GM12892 (cell line): ENCODE data around the gene TXN.
"Not testable (repeated sequence)": the region's sequence is repeated elsewhere in the genome, so short reads cannot be mapped to it uniquely, and the experiment has no call there.

Experiments
- DNase-seq: peaks from one replicate; pipeline ENCODE4 v3.0.0; 2011; ENCODE audit not compliant: insufficient read length
- FAIRE-seq: peaks from 2 replicates; lab custom pipeline; 2011; peaks lifted over from hg19 to GRCh38; lab: Jason Lieb, UNC
- POLR2A ChIP-seq: IDR thresholded peaks from 2 replicates; pipeline ENCODE4 v1.6.1; 2011; ENCODE audit warnings: low read depth, low read length, control low read depth
- POLR2AphosphoS5 ChIP-seq: IDR thresholded peaks from 2 replicates; pipeline ENCODE4 v1.6.1; 2011; ENCODE audit warnings: low read depth, low read length, control low read depth
- TAF1 ChIP-seq: IDR thresholded peaks from 2 replicates; pipeline ENCODE4 v1.6.1; 2011; ENCODE audit warnings: low read depth, mild to moderate bottlenecking, control low read depth, low read length, borderline replicate concordance

TXN gene

DNA sequence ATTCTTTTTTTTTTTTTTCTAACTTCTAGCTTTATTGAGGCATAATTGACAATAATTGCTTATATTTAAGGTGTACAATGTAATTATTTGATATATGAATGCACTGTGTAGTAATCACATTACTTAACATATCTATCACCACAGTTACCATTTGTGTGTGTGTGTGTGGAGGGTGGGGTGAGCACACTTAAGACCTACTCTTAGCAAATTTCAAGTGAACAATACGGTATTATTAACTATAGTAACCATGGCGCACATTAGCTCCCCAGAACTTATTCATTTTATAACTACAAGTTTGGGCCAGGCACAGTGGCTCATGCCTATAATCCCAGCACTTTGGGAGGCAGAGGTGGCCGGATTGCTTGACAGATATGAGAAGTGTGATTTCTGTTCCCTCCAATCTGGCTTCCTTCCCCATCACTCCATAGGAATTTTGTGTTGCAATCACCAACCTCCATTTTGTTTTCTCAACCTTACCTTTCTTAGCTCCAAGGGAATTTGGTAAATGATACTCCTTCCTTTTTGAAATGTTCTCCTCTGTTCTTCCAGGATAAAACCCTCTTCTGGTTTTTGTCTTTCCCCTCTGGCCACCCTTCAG is 14.9 kb downstream of the TXN start:
- no peak for DNase-seq
- TF ChIP-seq POLR2A (0 out of 2 replicates have a peak, but pooled peaks have one; percentile 18), POLR2AphosphoS5 (no peak)
- FAIRE-seq: no peak

DNA sequence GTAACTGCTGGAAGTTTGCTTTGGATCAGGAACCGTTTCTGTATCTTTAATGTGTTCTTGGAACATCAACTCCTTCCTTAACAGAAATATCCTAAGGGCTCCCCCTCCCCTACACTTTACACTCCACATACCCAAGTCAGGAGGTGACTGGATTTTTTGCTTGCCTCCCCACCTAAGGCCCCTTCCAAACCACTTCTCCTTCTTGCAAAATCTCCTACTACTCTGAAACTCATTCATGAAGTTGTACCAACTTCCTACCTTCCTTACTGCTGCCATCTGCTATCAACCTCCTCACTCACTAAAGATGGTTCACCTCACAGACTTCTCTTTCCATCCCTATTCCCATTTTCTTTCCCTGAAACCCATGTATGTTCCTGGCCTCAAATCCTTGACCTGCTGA is 16.1 kb downstream of the TXN start:
- no peak for FAIRE-seq
- TF ChIP-seq POLR2A (no peak), POLR2AphosphoS5 (no peak), TAF1 (no peak)
- DNase-seq: no peak

DNA sequence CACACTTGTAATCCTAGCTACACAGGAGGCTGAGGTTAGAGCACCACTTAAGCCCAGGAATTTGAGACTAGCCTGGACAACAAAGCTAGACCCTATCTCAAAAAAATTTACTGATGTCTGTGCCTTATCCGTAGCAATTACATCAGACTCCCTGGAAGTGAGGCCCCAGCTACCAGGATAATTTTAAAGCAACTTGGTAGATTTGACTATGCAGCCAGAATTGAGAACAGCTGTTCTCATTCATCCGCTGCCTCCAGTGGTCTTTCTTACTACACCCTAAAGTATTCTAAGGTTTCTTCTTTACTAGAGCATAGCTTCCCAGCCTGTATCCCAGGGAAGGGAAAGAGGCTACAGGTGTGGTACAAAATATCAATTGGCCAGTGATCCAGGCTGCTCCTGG is 28.0 kb downstream of the TXN start:
- TF ChIP-seq POLR2AphosphoS5: no peak
- TF ChIP-seq POLR2A: no peak
- no peak for TF ChIP-seq TAF1
- DNase-seq: no peak
- FAIRE-seq: no peak

DNA sequence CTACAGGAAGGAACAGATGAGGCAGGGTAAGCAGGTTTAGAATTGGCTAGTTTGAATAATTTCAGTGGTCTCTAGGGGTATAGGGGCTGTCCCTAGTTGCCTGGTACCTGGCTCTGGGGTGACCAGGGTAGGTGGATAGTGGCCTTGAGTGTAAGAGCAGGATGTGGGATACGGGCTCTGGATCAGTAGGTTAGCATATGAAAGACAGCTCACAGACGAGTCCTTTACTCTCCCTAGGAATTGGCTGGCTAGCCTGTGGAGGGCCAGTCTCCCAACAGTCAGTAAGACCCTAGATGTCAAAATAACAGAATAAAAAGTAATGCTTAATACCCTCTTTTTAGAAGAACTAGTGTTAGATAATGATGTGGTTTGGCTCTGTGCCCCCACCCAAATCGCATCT is 31.7 kb downstream of the TXN start:
- FAIRE-seq (no peak), DNase-seq (no peak)
- TF ChIP-seq TAF1 (no peak), POLR2AphosphoS5 (no peak), POLR2A (no peak)

DNA sequence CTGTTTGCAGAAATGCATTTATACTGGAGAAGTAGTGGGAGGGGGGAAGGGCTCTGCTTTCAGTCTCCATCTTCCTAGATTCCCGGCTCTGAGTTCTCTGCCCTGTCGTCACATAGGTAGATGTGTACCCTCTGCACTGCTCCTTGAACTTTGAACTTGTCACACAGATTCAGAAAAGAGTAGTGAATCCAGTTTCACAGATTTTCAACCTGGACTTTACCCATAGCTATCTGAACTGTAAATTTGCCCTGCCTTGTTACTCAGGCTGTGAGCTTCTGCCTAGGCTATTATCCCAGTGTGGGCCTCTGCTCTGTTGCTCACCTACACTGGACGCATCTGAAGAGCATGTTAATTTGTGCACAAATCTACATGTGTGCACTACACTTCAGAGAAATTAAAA is 35.5 kb downstream of the TXN start:
- TF ChIP-seq POLR2A: no peak
- TF ChIP-seq POLR2AphosphoS5: no peak
- TF ChIP-seq TAF1: no peak
- no peak for FAIRE-seq
- no peak for DNase-seq

DNA sequence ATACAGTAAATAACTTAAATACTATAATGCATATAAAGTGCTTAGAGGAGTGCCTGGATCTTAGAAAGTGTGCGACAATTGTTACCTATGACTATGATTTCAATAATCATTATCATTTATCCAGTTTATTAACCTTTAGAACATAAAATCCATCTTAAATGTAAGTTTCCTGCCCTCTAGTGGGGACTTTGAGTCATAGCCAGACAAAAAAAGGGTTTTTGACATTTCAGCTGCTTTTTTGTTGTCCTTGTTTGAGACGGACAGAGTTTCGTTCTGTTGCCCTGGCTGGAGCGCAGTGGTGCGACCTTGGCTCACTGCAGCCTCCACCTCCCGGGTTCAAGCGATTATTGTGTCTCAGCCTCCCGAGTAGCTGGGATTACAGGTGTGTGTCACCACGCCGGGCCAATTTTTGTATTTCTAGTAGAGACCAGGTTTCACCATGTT is 38.6 kb downstream of the TXN start:
- FAIRE-seq (no peak), DNase-seq (no peak)
- TF ChIP-seq POLR2A (no peak), TAF1 (no peak), POLR2AphosphoS5 (no peak)

DNA sequence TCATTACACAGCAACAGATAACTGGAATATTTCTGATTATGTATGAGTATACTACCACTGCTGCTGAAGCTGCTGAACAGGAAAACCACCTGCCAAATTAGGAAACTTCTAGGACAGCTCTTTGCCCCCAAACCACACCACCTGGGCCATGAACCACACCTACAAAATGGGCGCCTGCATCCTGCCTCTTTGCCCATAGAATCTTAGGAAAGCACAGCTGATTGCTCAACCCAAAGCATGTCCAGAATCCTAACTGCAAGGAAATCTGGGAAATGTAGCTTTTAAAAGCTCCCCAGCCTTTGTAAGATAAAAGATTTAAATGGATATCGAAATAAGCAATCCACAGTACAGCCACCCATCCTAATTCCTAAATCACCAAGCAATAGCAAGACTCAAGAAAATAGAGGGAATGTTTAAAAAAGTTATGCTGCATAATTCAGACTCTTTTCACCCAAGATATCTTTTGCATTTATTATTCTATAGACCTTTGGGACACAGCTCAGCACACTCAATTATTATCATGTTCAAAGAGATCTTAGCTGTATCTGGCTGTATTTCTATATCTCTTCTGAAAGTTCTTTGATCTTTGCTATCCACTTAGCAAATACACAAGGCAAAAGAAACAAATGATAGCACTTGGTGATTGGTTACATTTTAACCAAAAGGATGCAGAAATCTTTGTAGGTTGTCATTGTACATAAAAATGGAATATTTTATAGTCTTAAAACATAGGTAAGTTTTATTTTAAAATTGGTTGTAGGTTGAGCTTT is 41.5 kb downstream of the TXN start:
- TF ChIP-seq POLR2A (no peak), POLR2AphosphoS5 (no peak), TAF1 (no peak)
- FAIRE-seq: no peak
- DNase-seq: no peak

DNA sequence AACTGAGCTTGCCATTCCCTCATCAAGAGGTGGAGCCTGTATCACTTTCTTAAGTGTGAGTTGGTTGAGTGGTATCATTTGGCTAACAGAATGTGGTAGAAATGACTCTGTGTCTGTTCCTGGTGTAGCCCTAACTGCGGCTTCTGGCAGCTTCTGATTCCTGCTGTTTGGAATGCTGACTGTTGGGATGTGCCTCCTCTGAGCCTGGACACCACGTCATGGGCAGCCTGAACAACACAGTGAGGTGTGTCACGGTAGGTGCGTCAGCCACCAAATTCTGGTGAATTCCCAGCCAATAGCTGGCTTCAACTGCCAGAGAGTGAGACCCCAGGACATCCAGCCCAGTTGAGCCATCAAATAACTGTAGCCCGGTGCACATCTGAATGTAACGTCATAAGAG is 42.2 kb downstream of the TXN start:
- DNase-seq (no peak), FAIRE-seq (no peak)
- TF ChIP-seq POLR2AphosphoS5 (no peak), TAF1 (no peak), POLR2A (no peak)

DNA sequence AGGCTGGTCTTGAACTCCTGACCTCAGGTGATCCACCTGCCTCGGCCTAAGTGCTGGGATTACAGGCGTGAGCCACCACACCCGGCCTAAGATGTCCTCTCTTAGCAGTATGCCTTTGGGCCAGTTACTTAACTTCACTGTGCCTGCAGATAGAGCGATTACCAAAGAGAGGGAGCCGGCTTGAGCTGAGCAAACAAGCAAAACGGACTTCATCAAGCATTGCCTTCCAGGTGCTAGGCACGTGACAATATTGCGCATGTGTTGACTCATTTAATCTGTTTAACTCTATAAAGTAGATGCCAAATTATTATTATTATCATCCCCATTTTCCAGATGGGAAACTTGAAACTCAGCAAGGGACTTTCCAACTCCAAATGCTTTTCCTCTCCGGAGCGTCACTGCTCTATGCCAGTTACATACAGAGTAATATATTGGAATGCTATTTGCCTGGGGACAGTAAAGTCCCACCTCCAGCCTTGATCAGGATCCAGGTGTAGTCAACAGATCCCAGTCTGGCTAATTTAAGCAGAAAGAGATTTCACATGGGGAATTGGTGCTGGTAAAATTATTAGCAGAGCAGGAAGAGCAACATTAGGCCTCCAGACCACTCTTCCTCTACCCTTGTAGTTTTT is 42.8 kb downstream of the TXN start:
- DNase-seq: no peak
- no peak for FAIRE-seq
- TF ChIP-seq POLR2A (no peak), TAF1 (no peak), POLR2AphosphoS5 (no peak)

DNA sequence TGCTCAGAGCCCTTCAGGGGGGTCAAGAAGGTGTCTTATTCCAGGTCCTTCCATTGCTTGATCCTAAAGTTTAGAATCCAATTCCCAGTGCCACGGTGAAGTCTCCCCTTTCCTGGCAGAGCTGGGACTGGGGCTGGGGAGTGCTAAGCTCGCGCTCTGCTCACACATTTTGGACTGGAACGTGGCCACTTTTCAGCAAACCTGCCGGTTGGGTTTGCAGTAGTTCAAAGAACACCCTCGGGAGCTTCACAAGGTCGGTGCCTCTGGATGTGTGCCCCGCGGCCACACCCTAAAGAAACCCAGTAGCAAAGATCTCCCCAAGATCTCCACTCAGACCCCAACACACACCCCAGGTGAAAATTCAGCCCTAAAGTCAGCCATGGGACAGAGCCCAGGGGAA is 48.3 kb downstream of the TXN start, which contains the start of gene C9orf152:
C9orf152 (minus strand) TSS at position 129 of the 400 bp plus-strand sequence. CDS start 580 bp downstream, outside the sequence.
- no peak for FAIRE-seq

DNA sequence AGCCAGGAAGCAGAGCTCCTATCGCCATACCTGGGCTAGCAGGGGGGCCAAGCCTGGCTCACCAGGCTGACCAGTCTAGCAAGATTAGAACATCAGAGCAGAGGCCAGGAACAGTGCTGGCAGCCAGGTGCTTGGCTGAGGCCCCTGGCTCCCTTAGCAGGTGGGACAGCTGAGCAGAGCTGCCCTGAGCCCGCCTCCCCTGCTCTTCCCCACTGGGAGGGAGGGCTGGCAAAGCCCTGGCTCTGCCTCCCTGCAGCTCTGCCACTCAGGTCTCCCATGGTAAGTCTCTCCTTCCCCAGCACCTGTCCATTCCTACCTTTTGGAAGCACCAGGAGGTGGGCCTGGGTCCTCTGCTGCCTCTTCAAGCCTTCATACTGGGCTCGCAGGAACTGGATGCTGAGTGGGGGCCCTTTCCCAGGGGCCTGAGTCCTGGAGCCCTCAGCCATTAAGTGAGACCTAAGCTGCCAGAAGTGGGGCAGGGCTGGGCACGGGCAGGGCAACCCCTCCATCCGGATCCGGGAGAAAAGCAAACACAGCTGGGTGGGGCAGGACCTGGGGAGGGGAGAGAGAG is 49.2 kb downstream of the TXN start:
- FAIRE-seq (no peak), DNase-seq (no peak)
- no peak for TF ChIP-seq TAF1
- no peak for TF ChIP-seq POLR2A
- no peak for TF ChIP-seq POLR2AphosphoS5

More for the DNA sequence above, 48.3 kb downstream of the TXN start, which contains the start of gene C9orf152:
- no peak for DNase-seq
- no peak for TF ChIP-seq POLR2AphosphoS5
- no peak for TF ChIP-seq TAF1
- no peak for TF ChIP-seq POLR2A

DNA sequence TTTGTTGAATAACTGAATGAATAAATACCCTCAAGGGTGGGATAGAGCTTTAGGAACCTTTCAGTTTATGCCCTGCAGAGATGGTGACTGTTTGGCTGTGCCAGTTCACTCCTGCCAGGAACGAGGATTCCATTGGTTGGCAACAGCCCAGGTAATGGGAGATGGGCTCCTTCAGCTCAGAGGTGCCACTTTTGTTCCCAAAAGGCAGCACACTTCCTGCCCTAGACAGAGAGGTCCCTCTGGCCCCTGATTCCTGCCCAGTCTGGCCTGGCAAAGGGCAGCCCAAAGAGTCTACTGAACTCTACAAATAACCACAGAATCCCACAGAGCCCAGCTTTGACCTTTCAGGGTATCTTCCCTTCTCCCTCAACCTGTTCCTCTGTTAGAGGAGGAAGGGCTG is 49.9 kb downstream of the TXN start:
- TF ChIP-seq TAF1: no peak
- no peak for TF ChIP-seq POLR2A
- no peak for TF ChIP-seq POLR2AphosphoS5
- FAIRE-seq (no peak), DNase-seq (no peak)

DNA sequence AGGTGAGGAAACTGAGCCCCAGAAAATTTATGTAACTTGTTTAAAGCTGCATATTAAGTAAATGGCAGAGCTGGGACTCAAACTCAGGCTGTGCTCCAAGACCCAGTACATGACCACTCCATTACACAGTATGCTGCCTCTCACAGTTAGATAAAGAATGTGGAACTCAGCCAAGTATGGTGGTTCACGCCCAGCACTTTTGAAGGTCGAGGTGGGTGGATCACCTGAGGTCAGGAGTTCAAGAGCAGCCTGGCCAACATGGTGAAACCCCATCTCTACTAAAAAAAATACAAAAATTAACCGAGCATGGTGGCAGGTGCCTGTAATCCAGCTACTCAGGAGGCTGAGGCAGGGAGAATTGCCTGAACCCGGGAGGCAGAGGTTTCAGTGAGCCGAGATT is 50.7 kb downstream of the TXN start:
- DNase-seq, FAIRE-seq: not testable (repeated sequence)

DNA sequence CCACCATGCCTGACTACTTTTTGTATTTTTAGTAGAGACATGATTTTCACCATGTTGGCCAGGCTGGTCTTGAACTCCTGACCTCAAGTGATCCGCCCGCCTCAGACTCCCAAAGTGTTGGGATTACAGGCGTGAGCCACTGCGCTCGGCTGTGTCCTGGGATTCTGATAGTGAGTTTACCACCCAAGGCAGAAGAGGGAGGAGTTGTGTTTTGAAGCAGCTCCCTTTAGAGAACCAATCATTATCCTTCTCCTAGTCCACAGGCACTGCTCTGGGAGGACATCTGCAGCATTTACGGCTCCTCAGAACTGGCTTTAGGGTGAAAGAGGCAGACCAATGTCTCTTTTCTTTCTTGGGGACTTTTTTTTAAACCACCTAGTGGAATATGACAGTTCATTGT is 54.1 kb downstream of the TXN start:
- TF ChIP-seq POLR2A: no peak
- TF ChIP-seq POLR2AphosphoS5: no peak
- TF ChIP-seq TAF1: no peak
- DNase-seq (no peak), FAIRE-seq (no peak)
